ENCODE data around the gene DENND6B.

DENND6B gene

GRCh38 chr22:50259302-50259701 lies 67.5 kb downstream of the DENND6B start:
- POLR2A ChIA-PET, result interaction anchor here (1.0 to 1.6 kb wide), 3 partner anchors 13 to 62 kb away, joined by 3 to 6 read pairs (median 3); no protein-coding TSS in a partner anchor
- CTCF ChIA-PET, result no interaction called here
- TF ChIP-seq ELF4 (IDR thresholded peaks at IDR 0.05) (no peak), FOXA1 (IDR thresholded peaks at IDR 0.05) (no peak), L3MBTL2 (conservative IDR thresholded peaks at IDR 0.05) (no peak), TARDBP (IDR thresholded peaks at IDR 0.05) (no peak), NFRKB (IDR thresholded peaks at IDR 0.05) (no peak), HDGF (IDR thresholded peaks at IDR 0.05; ENCODE audit: borderline replicate concordance) (no peak), ARNT (IDR thresholded peaks at IDR 0.05) (no peak), SUZ12 (IDR thresholded peaks at IDR 0.05) (no peak), CTBP1 (IDR thresholded peaks at IDR 0.05; ENCODE audit: borderline replicate concordance) (no peak), SP1 (IDR thresholded peaks at IDR 0.05) (no peak), FOXK2 (IDR thresholded peaks at IDR 0.05) (no peak), FOXM1 (IDR thresholded peaks at IDR 0.05; ENCODE audit: borderline replicate concordance) (no peak), PKNOX1 (IDR thresholded peaks at IDR 0.05) (no peak), ZNF384 (IDR thresholded peaks at IDR 0.05) (no peak), BHLHE40 (IDR thresholded peaks at IDR 0.05; ENCODE audit: borderline replicate concordance) (no peak), LEF1 (IDR thresholded peaks at IDR 0.05; ENCODE audit: borderline replicate concordance) (no peak)
- DNase-seq (ENCODE audit: extremely low spot score), result no peak
